Neural cell (in vitro differentiated cells): ENCODE results near the gene E4F1. TPM values are rescaled to one million over a fixed set of nuclear protein-coding genes. Genes with fewer than 3 reads are reported as not detected.

Experiments
- H2AFZ ChIP-seq: fragments of 200-600, 300-800 bp; sonication (generic), shearing (Covaris generic); 2 replicates; pipeline ENCODE4 v1.6.0; 2014; ENCODE audit warnings: low read depth, mild to moderate bottlenecking, antibody characterized with exemption, low read length, moderate library complexity
- H3F3A ChIP-seq: fragments of 200-600 bp; shearing (Covaris generic); 2 replicates; pipeline ENCODE4 v1.6.1; 2016; ENCODE audit warnings: mild to moderate bottlenecking, moderate library complexity, mixed read lengths, antibody characterized with exemption, low read length; ENCODE audit not compliant: insufficient read depth, poor library complexity, severe bottlenecking
- H3K27ac ChIP-seq: fragments of 200-600, 300-800 bp; sonication (generic), shearing (Covaris generic); 2 replicates; pipeline ENCODE4 v1.5.1; 2014; ENCODE audit warnings: mild to moderate bottlenecking, low read length, moderate library complexity
- H3K27me3 ChIP-seq: fragments of 300-800, 200-600 bp; sonication (generic), shearing (Covaris generic); 2 replicates; pipeline ENCODE4 v1.6.0; 2014; ENCODE audit warnings: mild to moderate bottlenecking, low read depth, low read length, moderate library complexity; ENCODE audit not compliant: insufficient read depth
- H3K36me3 ChIP-seq: fragments of 300-800, 200-600 bp; sonication (generic), shearing (Covaris generic); 2 replicates; pipeline ENCODE4 v1.5.1; 2014; ENCODE audit warnings: mild to moderate bottlenecking, antibody characterized with exemption, low read length, moderate library complexity; ENCODE audit not compliant: insufficient read depth
- H3K4me2 ChIP-seq: fragments of 300-800, 200-600 bp; sonication (generic), shearing (Covaris generic); 2 replicates; pipeline ENCODE4 v1.6.0; 2014; ENCODE audit warnings: mild to moderate bottlenecking, low read length
- H3K4me3 ChIP-seq: fragments of 300-800, 200-600 bp; sonication (generic), shearing (Covaris generic); 2 replicates; pipeline ENCODE4 v1.5.1; 2014; ENCODE audit warnings: mild to moderate bottlenecking, low read length, moderate library complexity
- H3K79me2 ChIP-seq: fragments of 200-600 bp; shearing (Covaris generic); replicated peaks from 2 replicates; pipeline ENCODE4 v1.6.0; 2014; ENCODE audit warnings: mild to moderate bottlenecking, low read length, moderate library complexity; ENCODE audit not compliant: insufficient read depth
- H3K9ac ChIP-seq: fragments of 300-800, 200-600 bp; sonication (generic), shearing (Covaris generic); 2 replicates; pipeline ENCODE4 v1.6.1; 2016; ENCODE audit warnings: mild to moderate bottlenecking, low read length, mixed read lengths
- H3K9me2 ChIP-seq: fragments of 200-600 bp; shearing (Covaris generic); 2 replicates; pipeline ENCODE4 v1.6.1; 2016; ENCODE audit warnings: mild to moderate bottlenecking, low read length, mixed read lengths; ENCODE audit not compliant: insufficient read depth
- H3K9me3 ChIP-seq: fragments of 200-600, 300-800 bp; sonication (generic), shearing (Covaris generic); 2 replicates; pipeline ENCODE4 v1.6.1; 2016; ENCODE audit warnings: mild to moderate bottlenecking, mixed run types, low read length, moderate library complexity, mixed read lengths
- H4K20me1 ChIP-seq: fragments of 200-600 bp; shearing (Covaris generic); 2 replicates; pipeline ENCODE4 v1.6.1; 2016; ENCODE audit warnings: mild to moderate bottlenecking, mixed run types; ENCODE audit not compliant: insufficient read depth
- EZH2 ChIP-seq: fragments of 200-600, 300-800 bp; shearing (Covaris generic), sonication (generic); IDR thresholded peaks from 2 replicates; pipeline ENCODE4 v1.6.1; 2014; ENCODE audit warnings: antibody characterized with exemption, low read length, borderline replicate concordance, mild to moderate bottlenecking; ENCODE audit not compliant: insufficient read depth, poor library complexity, severe bottlenecking
- MXI1 ChIP-seq: fragments of 450-650 bp; conservative IDR thresholded peaks from 2 replicates; pipeline ENCODE4 v1.6.1; 2014; ENCODE audit warnings: antibody characterized with exemption, mild to moderate bottlenecking; ENCODE audit not compliant: poor library complexity, severe bottlenecking
- POLR2AphosphoS5 ChIP-seq: IDR thresholded peaks from 2 replicates; pipeline ENCODE4 v1.6.1; 2012
- RAD21 ChIP-seq: fragments of 450-650 bp; conservative IDR thresholded peaks from 2 replicates; pipeline ENCODE4 v1.6.1; 2014; ENCODE audit warnings: antibody characterized with exemption, mild to moderate bottlenecking, moderate library complexity
- SMC3 ChIP-seq: fragments of 450-650 bp; conservative IDR thresholded peaks from 2 replicates; pipeline ENCODE4 v1.6.1; 2014; ENCODE audit warnings: antibody characterized with exemption, mild to moderate bottlenecking, moderate library complexity; ENCODE audit not compliant: poor library complexity
- TAF1 ChIP-seq: IDR thresholded peaks from 2 replicates; pipeline ENCODE4 v1.6.1; 2012; ENCODE audit warnings: low read depth
- polyA plus RNA-seq: library from polyadenylated mRNA; depleted of rRNA; stranded (reverse); fragments of >200 nt; gene quantifications from 2 replicates; pipeline ENCODE4 v1.2.3, GENCODE V29; 2014
- TF ChIP-seq, protein P1 (sequence below): fragments of 450-650 bp; IDR thresholded peaks from 2 replicates; pipeline ENCODE4 v1.5.1; 2014; ENCODE audit warnings: antibody characterized with exemption, mild to moderate bottlenecking, moderate library complexity; ENCODE audit not compliant: poor library complexity, severe bottlenecking
- TF ChIP-seq, protein P2 (sequence below): IDR thresholded peaks from 2 replicates; pipeline ENCODE4 v1.6.1; 2012; ENCODE audit warnings: borderline replicate concordance

E4F1 gene
- polyA plus RNA-seq, 1 donor from 2014 or later, result 64.9 TPM

DNA sequence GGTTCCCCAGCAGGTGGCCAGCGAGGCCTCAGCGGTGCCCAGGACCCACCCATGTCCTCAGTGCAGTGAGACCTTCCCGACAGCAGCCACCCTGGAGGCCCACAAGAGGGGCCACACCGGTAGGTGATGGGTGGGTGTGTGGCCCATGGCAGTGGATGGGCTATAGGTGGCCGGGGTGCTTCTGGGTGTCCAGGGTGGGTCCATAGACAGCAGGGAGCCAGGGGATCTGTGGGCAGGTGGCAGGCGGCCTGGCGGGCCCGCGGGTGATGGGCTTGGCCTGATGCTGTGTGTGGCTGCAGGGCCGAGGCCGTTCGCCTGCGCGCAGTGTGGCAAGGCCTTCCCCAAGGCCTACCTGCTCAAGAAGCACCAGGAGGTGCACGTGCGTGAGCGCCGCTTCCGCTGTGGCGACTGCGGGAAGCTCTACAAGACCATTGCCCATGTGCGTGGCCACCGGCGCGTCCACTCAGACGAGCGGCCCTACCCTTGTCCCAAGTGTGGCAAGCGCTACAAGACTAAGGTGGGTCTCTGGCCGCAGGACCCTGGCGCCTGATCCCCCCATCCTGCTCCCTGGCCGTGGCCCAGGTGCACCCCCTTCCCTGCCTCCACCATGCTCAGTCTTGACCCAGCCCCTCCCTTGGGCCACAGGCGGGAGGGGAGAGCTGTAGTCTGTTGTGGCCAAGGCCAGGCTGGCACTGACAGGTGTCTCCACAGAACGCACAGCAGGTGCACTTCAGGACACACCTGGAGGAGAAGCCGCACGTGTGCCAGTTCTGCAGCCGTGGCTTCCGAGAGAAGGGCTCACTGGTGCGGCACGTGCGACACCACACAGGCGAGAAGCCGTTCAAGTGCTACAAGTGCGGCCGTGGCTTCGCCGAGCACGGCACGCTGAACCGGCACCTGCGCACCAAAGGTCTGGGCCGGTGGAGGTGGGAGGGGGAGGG lies 10.8 kb downstream of the E4F1 start:
- Histone ChIP-seq H3K79me2 (no peaks in the 10 kb centered on the region), H3K27ac (no peak overlapping the region), H3K9ac (no peak overlapping the region), H3K36me3 (no peaks in the 10 kb centered on the region), H2AFZ (no peak overlapping the region), H3K4me2 (no peak overlapping the region), H3K9me3 (no peaks in the 10 kb centered on the region), H3F3A (no peaks in the 10 kb centered on the region), H3K4me3 (no peak overlapping the region), H3K9me2 (no peaks in the 10 kb centered on the region), H3K27me3 (peaks cover 15% of the 10 kb centered on the region), H4K20me1 (no peaks in the 10 kb centered on the region)
- TF ChIP-seq TAF1, result no peak
- no peak for TF ChIP-seq RAD21
- TF ChIP-seq POLR2AphosphoS5, result no peak
- no peak for TF ChIP-seq MXI1
- TF ChIP-seq, protein P1, sequence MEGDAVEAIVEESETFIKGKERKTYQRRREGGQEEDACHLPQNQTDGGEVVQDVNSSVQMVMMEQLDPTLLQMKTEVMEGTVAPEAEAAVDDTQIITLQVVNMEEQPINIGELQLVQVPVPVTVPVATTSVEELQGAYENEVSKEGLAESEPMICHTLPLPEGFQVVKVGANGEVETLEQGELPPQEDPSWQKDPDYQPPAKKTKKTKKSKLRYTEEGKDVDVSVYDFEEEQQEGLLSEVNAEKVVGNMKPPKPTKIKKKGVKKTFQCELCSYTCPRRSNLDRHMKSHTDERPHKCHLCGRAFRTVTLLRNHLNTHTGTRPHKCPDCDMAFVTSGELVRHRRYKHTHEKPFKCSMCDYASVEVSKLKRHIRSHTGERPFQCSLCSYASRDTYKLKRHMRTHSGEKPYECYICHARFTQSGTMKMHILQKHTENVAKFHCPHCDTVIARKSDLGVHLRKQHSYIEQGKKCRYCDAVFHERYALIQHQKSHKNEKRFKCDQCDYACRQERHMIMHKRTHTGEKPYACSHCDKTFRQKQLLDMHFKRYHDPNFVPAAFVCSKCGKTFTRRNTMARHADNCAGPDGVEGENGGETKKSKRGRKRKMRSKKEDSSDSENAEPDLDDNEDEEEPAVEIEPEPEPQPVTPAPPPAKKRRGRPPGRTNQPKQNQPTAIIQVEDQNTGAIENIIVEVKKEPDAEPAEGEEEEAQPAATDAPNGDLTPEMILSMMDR, result no peak

DNA sequence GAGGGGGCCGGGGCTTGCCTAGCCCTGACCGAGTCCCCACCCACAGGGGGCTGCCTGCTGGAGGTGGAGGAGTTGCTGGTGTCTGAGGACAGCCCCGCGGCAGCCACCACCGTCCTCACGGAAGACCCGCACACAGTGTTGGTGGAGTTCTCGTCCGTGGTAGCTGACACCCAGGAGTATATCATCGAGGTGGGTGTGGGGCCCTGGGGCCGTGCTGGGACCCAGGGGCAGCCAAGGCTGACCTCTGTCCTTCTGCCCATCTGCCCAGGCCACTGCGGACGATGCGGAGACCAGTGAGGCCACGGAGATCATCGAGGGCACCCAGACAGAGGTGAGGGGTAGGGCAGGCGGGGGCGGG lies 11.4 kb downstream of the E4F1 start:
- H3K9ac ChIP-seq, result no peak overlapping the region
- no peak overlapping the region for H2AFZ ChIP-seq
- no peak overlapping the region for H3K4me3 ChIP-seq
- H3K36me3 ChIP-seq, result no peaks in the 10 kb centered on the region
- no peaks in the 10 kb centered on the region for H3K79me2 ChIP-seq
- TF ChIP-seq, protein P2, sequence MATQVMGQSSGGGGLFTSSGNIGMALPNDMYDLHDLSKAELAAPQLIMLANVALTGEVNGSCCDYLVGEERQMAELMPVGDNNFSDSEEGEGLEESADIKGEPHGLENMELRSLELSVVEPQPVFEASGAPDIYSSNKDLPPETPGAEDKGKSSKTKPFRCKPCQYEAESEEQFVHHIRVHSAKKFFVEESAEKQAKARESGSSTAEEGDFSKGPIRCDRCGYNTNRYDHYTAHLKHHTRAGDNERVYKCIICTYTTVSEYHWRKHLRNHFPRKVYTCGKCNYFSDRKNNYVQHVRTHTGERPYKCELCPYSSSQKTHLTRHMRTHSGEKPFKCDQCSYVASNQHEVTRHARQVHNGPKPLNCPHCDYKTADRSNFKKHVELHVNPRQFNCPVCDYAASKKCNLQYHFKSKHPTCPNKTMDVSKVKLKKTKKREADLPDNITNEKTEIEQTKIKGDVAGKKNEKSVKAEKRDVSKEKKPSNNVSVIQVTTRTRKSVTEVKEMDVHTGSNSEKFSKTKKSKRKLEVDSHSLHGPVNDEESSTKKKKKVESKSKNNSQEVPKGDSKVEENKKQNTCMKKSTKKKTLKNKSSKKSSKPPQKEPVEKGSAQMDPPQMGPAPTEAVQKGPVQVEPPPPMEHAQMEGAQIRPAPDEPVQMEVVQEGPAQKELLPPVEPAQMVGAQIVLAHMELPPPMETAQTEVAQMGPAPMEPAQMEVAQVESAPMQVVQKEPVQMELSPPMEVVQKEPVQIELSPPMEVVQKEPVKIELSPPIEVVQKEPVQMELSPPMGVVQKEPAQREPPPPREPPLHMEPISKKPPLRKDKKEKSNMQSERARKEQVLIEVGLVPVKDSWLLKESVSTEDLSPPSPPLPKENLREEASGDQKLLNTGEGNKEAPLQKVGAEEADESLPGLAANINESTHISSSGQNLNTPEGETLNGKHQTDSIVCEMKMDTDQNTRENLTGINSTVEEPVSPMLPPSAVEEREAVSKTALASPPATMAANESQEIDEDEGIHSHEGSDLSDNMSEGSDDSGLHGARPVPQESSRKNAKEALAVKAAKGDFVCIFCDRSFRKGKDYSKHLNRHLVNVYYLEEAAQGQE, result no peak
- no peak for TF ChIP-seq POLR2AphosphoS5
- no peak for TF ChIP-seq MXI1
- no peak for TF ChIP-seq RAD21
- no peak for TF ChIP-seq SMC3
- TF ChIP-seq EZH2, result no peak
- no peak for TF ChIP-seq TAF1
- TF ChIP-seq, protein P1, result no peak
- no peak overlapping the region for H3K27ac ChIP-seq
- H3K9me2 ChIP-seq, result no peaks in the 10 kb centered on the region
- no peaks in the 10 kb centered on the region for H3F3A ChIP-seq
- no peaks in the 10 kb centered on the region for H4K20me1 ChIP-seq
- no peak overlapping the region for H3K4me2 ChIP-seq
- H3K27me3 ChIP-seq, result peaks cover 15% of the 10 kb centered on the region
- no peaks in the 10 kb centered on the region for H3K9me3 ChIP-seq
